Endothelial cell of umbilical vein (primary cell): Measurements from ENCODE around the gene PRCD. TPM values are rescaled to one million over a fixed set of nuclear protein-coding genes. Genes with fewer than 3 reads are reported as not detected.

Experiments
- BruUV-seq: library from RNA; stranded (reverse); fragments of 400-500 nt; replicated peaks from 2 replicates; lab custom pipeline; 2021; lab: Mats Ljungman, UMichigan
- CTCF ChIA-PET: fragments of 300-600, 350-600 bp; sonication (Branson Sonifier 250); formaldehyde crosslinking; loops from one replicate; lab custom pipeline; 2021; ENCODE audit warnings: antibody characterized with exemption, inconsistent platforms; lab: Charles Lee
- POLR2A ChIA-PET: fragments of 300-600, 350-600 bp; sonication (Branson Sonifier 250); formaldehyde crosslinking; loops from one replicate; lab custom pipeline; 2021; ENCODE audit warnings: antibody characterized with exemption, inconsistent platforms; lab: Charles Lee
- DNase-seq: peaks from one replicate; pipeline ENCODE4 v3.0.0-alpha.2; 2011; ENCODE audit warnings: low read depth, low spot score
- FAIRE-seq: peaks from 2 replicates; lab custom pipeline; 2011; peaks lifted over from hg19 to GRCh38; lab: Jason Lieb, UNC
- H2AFZ ChIP-seq: 2 replicates; pipeline ENCODE4 v1.6.0; 2012; ENCODE audit warnings: low read depth, low read length, control low read depth, inconsistent platforms
- H3K27ac ChIP-seq: 2 replicates; pipeline ENCODE4 v1.5.1; 2011; ENCODE audit warnings: low read depth, mild to moderate bottlenecking, control low read depth, low read length, moderate library complexity; ENCODE audit not compliant: insufficient read depth
- H3K27me3 ChIP-seq, 2 experiments: 2 replicates each; pipeline versions ENCODE4 v1.6.0 to v1.6.1; 2011; ENCODE audit warnings: low read length in 2 of 2, mixed read lengths in 1 of 2; ENCODE audit not compliant: control insufficient read depth in 2 of 2, insufficient read depth in 2 of 2
- H3K36me3 ChIP-seq, 2 experiments: 2 replicates in 1 of 2; 3 replicates in 1 of 2; pipeline ENCODE4 v1.5.1; 2011; ENCODE audit warnings: low read length in 2 of 2, mild to moderate bottlenecking in 1 of 2, moderate library complexity in 1 of 2; ENCODE audit not compliant: control insufficient read depth in 2 of 2, insufficient read depth in 2 of 2; ENCODE audit errors: extremely low read depth in 1 of 2
- H3K4me1 ChIP-seq: 3 replicates; pipeline ENCODE4 v1.5.1; 2011; ENCODE audit warnings: mild to moderate bottlenecking, low read length; ENCODE audit not compliant: control insufficient read depth, insufficient read depth; ENCODE audit errors: extremely low read depth
- H3K4me2 ChIP-seq: 2 replicates; pipeline ENCODE4 v1.6.1; 2011; ENCODE audit warnings: low read length, control low read depth, mixed read lengths; ENCODE audit not compliant: insufficient read depth
- H3K4me3 ChIP-seq, 3 experiments: fragments of 200-600 bp in 1 of 3; sonication (generic), shearing (Covaris generic) in 1 of 3; replicated peaks in 1 of 3; 2 replicates each; pipeline ENCODE4 v1.5.1; 2011 to 2016; ENCODE audit warnings: control low read depth in 3 of 3, low read length in 3 of 3, mild to moderate bottlenecking in 2 of 3, inconsistent platforms in 1 of 3, low read depth in 1 of 3, moderate library complexity in 1 of 3; ENCODE audit not compliant: insufficient read depth in 1 of 3
- H3K79me2 ChIP-seq: 2 replicates; pipeline ENCODE4 v1.6.0; 2012; ENCODE audit warnings: low read length, inconsistent platforms; ENCODE audit not compliant: control insufficient read depth, insufficient read depth
- H3K9ac ChIP-seq: replicated peaks from 2 replicates; pipeline ENCODE3; 2011; ENCODE audit warnings: low read length, control low read depth; ENCODE audit not compliant: insufficient read depth; ENCODE audit errors: extremely low read depth
- H3K9me1 ChIP-seq: replicated peaks from 3 replicates; pipeline ENCODE4 v1.6.0; 2011; ENCODE audit warnings: mild to moderate bottlenecking, low read length; ENCODE audit not compliant: control insufficient read depth, insufficient read depth; ENCODE audit errors: extremely low read depth
- H3K9me3 ChIP-seq: replicated peaks from 2 replicates; pipeline ENCODE4 v1.5.1; 2012; ENCODE audit warnings: low read length, inconsistent platforms; ENCODE audit not compliant: control insufficient read depth, insufficient read depth
- H4K20me1 ChIP-seq: replicated peaks from 2 replicates; pipeline ENCODE3; 2011; ENCODE audit warnings: mild to moderate bottlenecking, low read length; ENCODE audit not compliant: control insufficient read depth, insufficient read depth; ENCODE audit errors: extremely low read depth
- FOS ChIP-seq: IDR thresholded peaks from 2 replicates; pipeline ENCODE4 v1.6.1; 2011; ENCODE audit warnings: mild to moderate bottlenecking, low read length, moderate library complexity, borderline replicate concordance; ENCODE audit not compliant: insufficient read depth
- GATA2 ChIP-seq: IDR thresholded peaks from 2 replicates; pipeline ENCODE4 v1.7.0; 2011; ENCODE audit warnings: low read depth, mild to moderate bottlenecking, moderate library complexity, mixed read lengths, low read length; ENCODE audit not compliant: insufficient read length, insufficient read depth
- JUN ChIP-seq: IDR thresholded peaks from 2 replicates; pipeline ENCODE4 v1.6.1; 2011; ENCODE audit warnings: borderline replicate concordance, low read depth; ENCODE audit not compliant: insufficient read length, insufficient read depth
- POLR2A ChIP-seq: IDR thresholded peaks from 2 replicates; pipeline ENCODE4 v1.6.1; 2012; ENCODE audit warnings: low read depth, mild to moderate bottlenecking, control low read depth, low read length
- POLR2AphosphoS5 ChIP-seq: IDR thresholded peaks from 2 replicates; pipeline ENCODE4 v1.6.1; 2012; ENCODE audit warnings: low read depth, mild to moderate bottlenecking, control low read depth, low read length, moderate library complexity; ENCODE audit not compliant: insufficient read depth
- dilution Hi-C: fragments of 300-500 bp; cut with MboI; formaldehyde crosslinking; loops from one replicate; pipeline ENCODE4 v1.15.0; 2019; ENCODE audit warnings: low sequenced_read_pairs; ENCODE audit not compliant: extremely low pct_ligation_motif_present
- intact Hi-C: fragments of 100-400 bp; cut with micrococcal nuclease; formaldehyde crosslinking; loops from one replicate; pipeline ENCODE4 v1.10.0; 2022
- polyA plus RNA-seq, 4 experiments: library from polyadenylated mRNA; depleted of rRNA in 3 of 4; stranded (reverse) in 3 of 4; unstranded in 1 of 4; fragments of >200 nt; gene quantifications; 2 replicates each; pipeline versions ENCODE4 v1.2.1 to v1.2.3, GENCODE V29; 2011 to 2012; ENCODE audit warnings: missing spikeins in 1 of 4
- total RNA-seq: library from RNA; stranded (reverse); gene quantifications from 2 replicates; pipeline ENCODE4 v1.2.3, GENCODE V29; 2021
- TF ChIP-seq, protein P1 (sequence below): IDR thresholded peaks from 2 replicates; pipeline ENCODE4 v1.6.1; 2011; ENCODE audit not compliant: insufficient read depth, insufficient read length
- TF ChIP-seq, protein P2 (sequence below), 2 donors: IDR thresholded peaks; 1 replicate in 1 of 2; 2 replicates in 1 of 2; pipeline ENCODE4 v1.5.1; 2011; ENCODE audit warnings: low read length in 2 of 2, mild to moderate bottlenecking in 2 of 2, moderate library complexity in 2 of 2, control low read depth in 1 of 2, inconsistent platforms in 1 of 2, low read depth in 1 of 2; ENCODE audit not compliant: insufficient read depth in 1 of 2; ENCODE audit errors: extremely low read depth in 1 of 2

Gene PRCD
- total and polyA plus RNA-seq, 2 donors (not counting 3 experiments of a cell fraction or from before 2014, with no cell fraction given): not detected

DNA sequence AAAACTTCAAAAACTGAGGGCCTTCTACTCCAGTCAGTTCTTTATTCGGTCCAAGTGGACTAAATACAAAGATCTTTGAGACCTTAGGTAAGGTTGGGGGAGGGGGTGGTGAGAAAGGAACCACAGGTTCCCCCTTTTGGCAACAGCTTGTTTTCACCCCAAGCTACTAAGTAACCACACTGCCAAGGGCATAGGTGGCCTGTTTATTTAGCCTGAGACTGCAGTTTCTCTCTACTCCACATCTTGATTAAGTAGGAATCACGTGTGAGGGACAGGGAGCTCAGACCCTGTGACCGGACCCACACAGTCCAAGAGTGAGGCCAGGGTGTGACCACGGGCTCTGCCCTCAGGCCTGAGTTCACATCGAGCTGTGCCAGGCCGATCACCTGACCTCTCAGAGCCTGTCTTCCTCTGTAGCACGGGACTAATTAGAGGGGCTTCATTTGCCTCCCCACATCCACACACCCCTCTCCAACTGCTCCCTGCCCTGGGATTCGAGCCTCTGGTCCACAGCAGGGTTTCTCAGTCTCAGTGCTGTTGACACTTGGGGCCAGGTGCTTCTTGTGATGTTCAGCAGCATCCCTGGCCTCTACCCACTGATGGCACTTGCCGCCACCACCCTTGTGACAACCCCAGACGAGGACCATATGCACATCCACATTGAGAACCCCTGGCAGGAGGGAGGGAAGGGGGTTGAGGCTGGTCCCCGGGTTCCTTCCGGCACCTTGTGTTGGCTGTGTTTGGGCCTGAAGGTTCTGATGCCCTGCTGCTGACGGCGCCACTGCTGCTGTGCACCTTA lies 28.0 kb downstream of the PRCD start:
- no peak overlapping the region for H2AFZ ChIP-seq
- no peak overlapping the region for H3K27ac ChIP-seq
- no peaks in the 10 kb centered on the region for H4K20me1 ChIP-seq
- dilution Hi-C loops (no loop called here), intact Hi-C loops (no loop called here)
- no peaks in the 10 kb centered on the region for H3K9me1 ChIP-seq
- H3K9me3 ChIP-seq: no peaks in the 10 kb centered on the region
- ChIA-PET CTCF (interaction anchor here (0.8 to 3.6 kb wide), 6 partner anchors 10 to 56 kb away, joined by 3 to 19 read pairs (median 4); no protein-coding TSS in a partner anchor), POLR2A (interaction anchor here (0.5 to 1.2 kb wide), 3 partner anchors 10 to 14 kb away, joined by 3 to 6 read pairs (median 3); no protein-coding TSS in a partner anchor)
- H3K36me3 ChIP-seq: peaks cover 5 to 7% of the 10 kb centered on the region in 2 experiments
- no peak overlapping the region for H3K4me2 ChIP-seq
- no peaks in the 10 kb centered on the region for H3K79me2 ChIP-seq
- H3K27me3 ChIP-seq: no peaks in the 10 kb centered on the region
- DNase-seq (no peak), FAIRE-seq (no peak)
- H3K4me1 ChIP-seq: peaks cover 5% of the 10 kb centered on the region
- BruUV-seq: no TSS peak
- H3K9ac ChIP-seq: no peak overlapping the region
- H3K4me3 ChIP-seq: no peak overlapping the region
- TF ChIP-seq, protein P1, sequence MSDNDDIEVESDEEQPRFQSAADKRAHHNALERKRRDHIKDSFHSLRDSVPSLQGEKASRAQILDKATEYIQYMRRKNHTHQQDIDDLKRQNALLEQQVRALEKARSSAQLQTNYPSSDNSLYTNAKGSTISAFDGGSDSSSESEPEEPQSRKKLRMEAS: no peak
- TF ChIP-seq, protein P2, sequence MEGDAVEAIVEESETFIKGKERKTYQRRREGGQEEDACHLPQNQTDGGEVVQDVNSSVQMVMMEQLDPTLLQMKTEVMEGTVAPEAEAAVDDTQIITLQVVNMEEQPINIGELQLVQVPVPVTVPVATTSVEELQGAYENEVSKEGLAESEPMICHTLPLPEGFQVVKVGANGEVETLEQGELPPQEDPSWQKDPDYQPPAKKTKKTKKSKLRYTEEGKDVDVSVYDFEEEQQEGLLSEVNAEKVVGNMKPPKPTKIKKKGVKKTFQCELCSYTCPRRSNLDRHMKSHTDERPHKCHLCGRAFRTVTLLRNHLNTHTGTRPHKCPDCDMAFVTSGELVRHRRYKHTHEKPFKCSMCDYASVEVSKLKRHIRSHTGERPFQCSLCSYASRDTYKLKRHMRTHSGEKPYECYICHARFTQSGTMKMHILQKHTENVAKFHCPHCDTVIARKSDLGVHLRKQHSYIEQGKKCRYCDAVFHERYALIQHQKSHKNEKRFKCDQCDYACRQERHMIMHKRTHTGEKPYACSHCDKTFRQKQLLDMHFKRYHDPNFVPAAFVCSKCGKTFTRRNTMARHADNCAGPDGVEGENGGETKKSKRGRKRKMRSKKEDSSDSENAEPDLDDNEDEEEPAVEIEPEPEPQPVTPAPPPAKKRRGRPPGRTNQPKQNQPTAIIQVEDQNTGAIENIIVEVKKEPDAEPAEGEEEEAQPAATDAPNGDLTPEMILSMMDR (IDR thresholded peaks at IDR 0.05; ENCODE audit: extremely low read depth in 1 of 2, insufficient read depth in 1 of 2, low read depth in 1 of 2, low read length in 2 of 2): no peak
- TF ChIP-seq FOS (no peak), POLR2AphosphoS5 (peak; percentile 15), POLR2A (no peak), GATA2 (no peak), JUN (no peak)
